Fibroblast of villous mesenchyme (primary cell): ENCODE data around the gene CDH22. TPM values are rescaled to one million over a fixed set of nuclear protein-coding genes. Genes with fewer than 3 reads are reported as not detected.

Experiments used
- DNase-seq: peaks from one replicate; pipeline ENCODE4 v3.0.0-alpha.2; 2010; ENCODE audit warnings: low read depth
- H3K4me3 ChIP-seq: 2 replicates; pipeline ENCODE4 v1.5.1; 2011; ENCODE audit warnings: low read depth, mild to moderate bottlenecking, low read length
- total RNA-seq: library from RNA; depleted of rRNA; stranded (reverse); fragments of >200 nt; gene quantifications from 2 replicates; pipeline ENCODE4 v1.2.3, GENCODE V29; 2012
- TF ChIP-seq, protein P1 (sequence below): IDR thresholded peaks from 2 replicates; pipeline ENCODE4 v1.5.1; 2012; ENCODE audit warnings: low read depth, mild to moderate bottlenecking, low read length; ENCODE audit not compliant: insufficient read depth

The CDH22 gene
- total RNA-seq, 1 donor, result not detected

GRCh38 chr20:46286382-46286781 lies 21.9 kb downstream of the CDH22 start:
- DNase-seq, result no peak
- TF ChIP-seq, protein P1, sequence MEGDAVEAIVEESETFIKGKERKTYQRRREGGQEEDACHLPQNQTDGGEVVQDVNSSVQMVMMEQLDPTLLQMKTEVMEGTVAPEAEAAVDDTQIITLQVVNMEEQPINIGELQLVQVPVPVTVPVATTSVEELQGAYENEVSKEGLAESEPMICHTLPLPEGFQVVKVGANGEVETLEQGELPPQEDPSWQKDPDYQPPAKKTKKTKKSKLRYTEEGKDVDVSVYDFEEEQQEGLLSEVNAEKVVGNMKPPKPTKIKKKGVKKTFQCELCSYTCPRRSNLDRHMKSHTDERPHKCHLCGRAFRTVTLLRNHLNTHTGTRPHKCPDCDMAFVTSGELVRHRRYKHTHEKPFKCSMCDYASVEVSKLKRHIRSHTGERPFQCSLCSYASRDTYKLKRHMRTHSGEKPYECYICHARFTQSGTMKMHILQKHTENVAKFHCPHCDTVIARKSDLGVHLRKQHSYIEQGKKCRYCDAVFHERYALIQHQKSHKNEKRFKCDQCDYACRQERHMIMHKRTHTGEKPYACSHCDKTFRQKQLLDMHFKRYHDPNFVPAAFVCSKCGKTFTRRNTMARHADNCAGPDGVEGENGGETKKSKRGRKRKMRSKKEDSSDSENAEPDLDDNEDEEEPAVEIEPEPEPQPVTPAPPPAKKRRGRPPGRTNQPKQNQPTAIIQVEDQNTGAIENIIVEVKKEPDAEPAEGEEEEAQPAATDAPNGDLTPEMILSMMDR, result no peak
- H3K4me3 ChIP-seq, result no peak overlapping the region

DNA sequence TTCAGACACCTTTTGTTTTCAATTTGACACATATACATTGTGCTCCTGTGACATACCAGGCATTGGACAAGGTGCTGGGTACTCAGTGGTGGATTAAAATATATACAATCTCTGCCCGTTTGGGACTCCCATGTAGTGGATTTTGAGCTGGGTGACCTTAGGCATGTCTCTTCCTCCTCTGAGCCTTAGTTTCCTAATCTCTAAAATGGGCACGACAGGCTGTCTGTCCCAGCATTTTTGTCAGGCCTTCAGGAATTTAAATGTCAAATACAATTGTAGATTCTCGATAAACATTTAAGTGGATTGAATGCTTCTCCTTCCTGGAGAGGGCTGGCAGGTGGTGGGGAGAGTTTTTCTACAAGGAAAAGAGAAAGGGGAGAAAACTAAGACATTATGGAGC lies 22.6 kb downstream of the CDH22 start:
- DNase-seq, result no peak
- TF ChIP-seq, protein P1, result no peak
- no peak overlapping the region for H3K4me3 ChIP-seq

GRCh38 chr20:46285072-46285471 lies 23.2 kb downstream of the CDH22 start:
- H3K4me3 ChIP-seq, result no peak overlapping the region
- TF ChIP-seq, protein P1, result no peak
- no peak for DNase-seq

- no peak overlapping the region for H3K4me3 ChIP-seq
- TF ChIP-seq, protein P1, result no peak
- no peak for DNase-seq
These were observed 24.3 kb downstream of the CDH22 start for GRCh38 chr20:46284040-46284427.

DNA sequence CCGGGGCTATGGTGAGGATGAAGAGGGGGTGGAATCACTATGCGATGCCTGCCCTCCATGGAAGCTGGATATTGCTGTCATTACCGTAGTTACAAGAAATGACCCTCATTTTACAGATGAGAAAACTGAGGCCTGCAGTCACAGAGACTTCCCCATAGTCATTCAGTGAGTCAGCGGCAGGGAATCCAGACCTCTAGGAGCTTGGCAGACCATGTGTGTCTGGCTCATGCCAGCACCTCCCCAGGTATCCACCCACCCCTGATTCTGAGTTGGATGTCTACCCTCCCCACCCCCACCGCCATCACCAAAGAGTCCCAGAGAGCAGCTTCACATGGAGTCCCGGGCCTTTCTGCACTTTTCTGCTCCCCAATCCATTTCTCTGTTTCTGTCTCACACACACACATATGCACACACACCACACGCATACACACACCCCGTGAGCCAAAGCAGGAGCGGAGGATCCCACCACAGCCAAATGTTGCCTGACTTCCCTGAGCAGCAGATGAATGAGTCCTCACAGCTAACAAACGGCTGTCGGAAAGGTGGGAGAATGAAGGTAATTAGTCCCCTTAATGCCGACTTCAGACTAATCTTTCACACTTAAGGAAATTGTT lies 24.8 kb downstream of the CDH22 start:
- no peak for DNase-seq
- no peak overlapping the region for H3K4me3 ChIP-seq
- TF ChIP-seq, protein P1, result no peak

DNA sequence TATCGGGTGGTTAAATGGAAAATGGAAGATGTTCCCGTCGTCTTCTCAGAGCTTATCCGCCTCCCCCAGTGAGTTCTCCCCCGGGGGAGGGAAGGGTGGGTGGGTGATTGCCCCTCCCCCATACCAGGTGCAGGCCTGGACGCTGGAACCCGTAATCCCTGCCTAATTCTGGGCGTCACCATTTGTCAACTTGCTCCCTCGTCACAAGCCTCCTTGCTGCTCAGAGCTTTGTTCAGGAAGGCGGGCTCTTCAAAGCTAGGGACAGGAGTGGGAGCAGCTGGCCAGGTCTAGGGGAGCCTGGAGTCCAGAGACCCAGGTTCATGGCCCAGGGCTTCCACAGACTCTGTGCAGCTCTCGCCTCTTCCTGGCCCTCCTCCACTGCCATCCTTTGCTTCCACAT lies 25.6 kb downstream of the CDH22 start:
- no peak overlapping the region for H3K4me3 ChIP-seq
- DNase-seq, result no peak
- TF ChIP-seq, protein P1, result no peak

GRCh38 chr20:46279103-46279502 lies 29.2 kb downstream of the CDH22 start:
- TF ChIP-seq, protein P1, result no peak
- no peak for DNase-seq
- H3K4me3 ChIP-seq, result no peak overlapping the region
